AG10803 (cell line): ENCODE results near the gene HBG2.
A peak's percentile ranks its signal among the peaks of the same experiment; 100 is the strongest.
"Not testable (repeated sequence)": the region's sequence is repeated elsewhere in the genome, so short reads cannot be mapped to it uniquely, and the experiment has no call there.

Experiments used
- DNase-seq: peaks from one replicate; pipeline ENCODE4 v3.0.0; 2010; ENCODE audit warnings: low read depth
- H3K4me3 ChIP-seq: 2 replicates; pipeline ENCODE4 v1.5.1; 2011; ENCODE audit warnings: mild to moderate bottlenecking, low read length, control low read depth
- CTCF ChIP-seq: conservative IDR thresholded peaks from 2 replicates; pipeline ENCODE4 v1.5.1; 2011; ENCODE audit warnings: mild to moderate bottlenecking, low read length, control low read depth, inconsistent platforms

The HBG2 gene

GRCh38 chr11:5254646-5255413 is at the start of gene HBG2:
Gene HBG2 (minus strand): TSS chr11:5254781. CDS start chr11:5254728, 53 bp downstream.
- DNase-seq: peak; percentile 11
- not testable (repeated sequence) for H3K4me3 ChIP-seq

GRCh38 chr11:5304046-5304445 is 49.5 kb upstream of the HBG2 start:
- no peak overlapping the region for H3K4me3 ChIP-seq
- DNase-seq: peak; percentile 18
- no peak for TF ChIP-seq CTCF

DNA sequence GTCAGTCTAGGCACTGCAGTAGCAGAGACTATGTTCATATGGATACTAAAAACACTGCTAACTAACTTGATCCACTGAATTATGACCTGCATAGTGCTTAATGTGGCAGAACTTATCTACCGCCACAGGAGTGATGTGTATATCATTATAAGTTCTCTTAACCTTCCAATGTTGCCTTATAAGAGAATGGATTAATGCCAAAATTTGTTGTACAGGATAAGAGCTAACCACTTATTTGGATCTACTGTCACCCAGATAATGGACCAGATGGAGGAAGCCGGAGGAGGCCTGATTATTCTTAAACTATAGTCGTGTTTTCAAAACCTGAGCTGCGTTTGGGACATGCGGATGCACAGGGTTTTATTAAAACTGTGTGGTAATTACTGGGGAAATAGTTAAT is 49.0 kb upstream of the HBG2 start:
- TF ChIP-seq CTCF: no peak
- no peak for DNase-seq
- no peak overlapping the region for H3K4me3 ChIP-seq

- no peak for DNase-seq
- TF ChIP-seq CTCF: no peak
- no peak within 1 kb of the TSS for H3K4me3 ChIP-seq
These were observed 47.3 kb upstream of the HBG2 start, which contains the start of gene OR51B4 for GRCh38 chr11:5301846-5302245. Gene OR51B4 (minus strand): TSS chr11:5301946. CDS start chr11:5301946, 0 bp downstream.

- DNase-seq: no peak
- no peak overlapping the region for H3K4me3 ChIP-seq
- TF ChIP-seq CTCF: no peak
These were observed 45.7 kb upstream of the HBG2 start for GRCh38 chr11:5300251-5300650.

DNA sequence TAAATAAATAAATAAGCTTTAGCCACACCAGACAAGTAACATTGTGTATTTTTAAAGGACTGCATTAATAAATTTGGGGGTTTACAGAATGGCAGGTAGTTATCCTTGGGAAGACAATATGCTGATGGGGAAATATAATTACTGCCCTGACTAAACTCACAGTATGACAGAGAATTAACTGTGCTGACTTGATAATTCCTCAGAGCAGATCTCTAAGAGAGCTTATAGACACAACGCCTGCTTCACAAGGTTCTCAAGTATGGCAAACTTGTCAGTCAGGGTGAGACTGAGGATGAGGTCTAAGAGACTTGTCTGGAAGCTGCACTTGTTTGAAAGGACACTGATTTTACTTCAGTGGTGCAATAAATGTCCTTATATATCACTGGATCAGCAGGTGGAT is 43.9 kb upstream of the HBG2 start:
- H3K4me3 ChIP-seq: no peak overlapping the region
- no peak for DNase-seq
- no peak for TF ChIP-seq CTCF

DNA sequence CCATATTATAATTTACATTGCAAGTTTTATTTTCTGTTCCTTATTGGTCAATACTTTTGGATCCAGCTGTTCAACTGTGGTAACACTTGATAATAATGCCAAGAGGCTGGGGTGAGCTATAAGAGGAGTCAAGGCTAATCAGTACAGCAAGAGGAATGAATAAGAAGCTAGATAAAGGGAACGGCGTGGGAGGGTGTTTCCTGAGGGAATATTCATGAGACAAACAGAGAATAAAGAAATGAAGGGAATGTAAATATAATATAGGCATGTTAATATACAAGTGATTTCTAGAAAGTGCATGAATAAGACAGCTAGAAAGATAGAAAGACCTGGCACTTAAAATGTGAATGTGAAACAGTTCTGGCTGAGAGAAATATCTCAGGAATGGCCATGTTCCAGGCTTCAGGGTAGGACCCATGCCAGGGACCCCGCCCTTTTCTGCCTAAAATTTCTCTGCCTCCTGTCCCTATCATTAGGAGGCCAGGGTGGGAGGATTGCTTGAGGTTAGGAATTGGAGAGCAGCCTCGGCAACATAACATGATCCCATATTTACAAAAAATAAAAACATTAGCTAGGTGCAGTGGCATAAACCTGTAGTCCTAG is 43.2 kb upstream of the HBG2 start:
- H3K4me3 ChIP-seq: no peak overlapping the region
- DNase-seq: no peak
- TF ChIP-seq CTCF: no peak

- H3K4me3 ChIP-seq, DNase-seq: not testable (repeated sequence)
These were observed 39.9 kb upstream of the HBG2 start for GRCh38 chr11:5294342-5294995.
